ENCODE measurements around the gene NHLRC4. TPM values are rescaled to one million over a fixed set of nuclear protein-coding genes. Genes with fewer than 3 reads are reported as not detected.

Gene NHLRC4
- total and polyA plus RNA-seq, 2 donors (not counting 1 experiment from before 2014, with no cell fraction given), result 2.2 to 4.2 TPM

DNA sequence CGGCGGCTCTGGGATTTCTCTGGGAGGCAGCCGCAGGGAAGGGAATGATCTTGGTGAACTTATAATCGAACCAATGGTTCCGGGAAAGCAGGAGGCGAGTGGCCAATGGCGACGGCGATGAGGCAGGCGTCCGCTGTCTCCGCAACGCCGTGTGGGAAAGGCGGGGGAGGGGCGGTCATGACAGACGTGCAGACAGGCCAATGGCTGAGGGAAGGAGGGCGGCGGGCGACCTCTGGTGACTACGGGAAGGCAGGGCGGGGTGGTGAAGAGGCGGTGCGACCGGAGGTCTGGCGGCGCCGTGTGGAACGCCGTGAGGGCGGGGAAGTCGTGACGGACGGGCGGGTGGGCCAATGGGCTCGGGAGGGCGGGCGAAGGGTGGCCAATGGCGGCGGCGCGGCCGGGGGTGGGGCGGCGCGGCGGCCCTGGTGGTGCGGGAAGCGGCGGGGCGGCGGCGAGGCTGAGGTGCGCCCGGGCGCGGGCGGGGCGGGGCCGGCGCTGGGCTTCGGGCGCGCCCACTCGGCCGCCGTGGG is 22.9 kb downstream of the NHLRC4 start, which contains the start of gene RAB40C:
TSS of gene RAB40C (plus strand) at position 409 of the 530 bp plus-strand sequence. CDS start 226 bp downstream, outside the sequence.
- under 1% methylated on average over 67 of the region's 67 CpGs for WGBS (ENCODE audit: insufficient coverage)
- CTCF ChIA-PET, result interaction anchor here (0.8 kb wide), 1 partner anchor 47 kb away, joined by 3 read pairs; the partner anchor contains the start of gene METTL26
- Mint-ChIP-seq H3K27me3 (no peaks in the 10 kb centered on the region), H3K4me3 (peak within 1 kb of the TSS; percentile 94), H3K9me3 (ENCODE audit: insufficient read depth) (no peaks in the 10 kb centered on the region), H3K27ac (peak within 1 kb of the TSS; percentile 99), H3K4me1 (peaks cover 50% of the 10 kb centered on the region)
- TF ChIP-seq EZH2 (IDR thresholded peaks at IDR 0.05; ENCODE audit: borderline replicate concordance, insufficient read depth, low read depth, low read length, poor library complexity, severe bottlenecking), result no peak
- TF ChIP-seq, protein P1, sequence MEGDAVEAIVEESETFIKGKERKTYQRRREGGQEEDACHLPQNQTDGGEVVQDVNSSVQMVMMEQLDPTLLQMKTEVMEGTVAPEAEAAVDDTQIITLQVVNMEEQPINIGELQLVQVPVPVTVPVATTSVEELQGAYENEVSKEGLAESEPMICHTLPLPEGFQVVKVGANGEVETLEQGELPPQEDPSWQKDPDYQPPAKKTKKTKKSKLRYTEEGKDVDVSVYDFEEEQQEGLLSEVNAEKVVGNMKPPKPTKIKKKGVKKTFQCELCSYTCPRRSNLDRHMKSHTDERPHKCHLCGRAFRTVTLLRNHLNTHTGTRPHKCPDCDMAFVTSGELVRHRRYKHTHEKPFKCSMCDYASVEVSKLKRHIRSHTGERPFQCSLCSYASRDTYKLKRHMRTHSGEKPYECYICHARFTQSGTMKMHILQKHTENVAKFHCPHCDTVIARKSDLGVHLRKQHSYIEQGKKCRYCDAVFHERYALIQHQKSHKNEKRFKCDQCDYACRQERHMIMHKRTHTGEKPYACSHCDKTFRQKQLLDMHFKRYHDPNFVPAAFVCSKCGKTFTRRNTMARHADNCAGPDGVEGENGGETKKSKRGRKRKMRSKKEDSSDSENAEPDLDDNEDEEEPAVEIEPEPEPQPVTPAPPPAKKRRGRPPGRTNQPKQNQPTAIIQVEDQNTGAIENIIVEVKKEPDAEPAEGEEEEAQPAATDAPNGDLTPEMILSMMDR (IDR thresholded peaks at IDR 0.05), result no peak
- DNase-seq, result peak; percentile 100
- H2AFZ ChIP-seq (ENCODE audit: insufficient read depth, low read depth, low read length, poor library complexity, severe bottlenecking), result peak within 1 kb of the TSS; percentile 96
- H3K9ac ChIP-seq (ENCODE audit: low read length), result peak within 1 kb of the TSS; percentile 82
- H3K4me2 ChIP-seq (replicated peaks; ENCODE audit: low read depth, low read length, poor library complexity, severe bottlenecking), result peak within 1 kb of the TSS; percentile 94
- H3K9me3 ChIP-seq (ENCODE audit: control extremely low read depth in 1 of 3, control insufficient read depth in 2 of 3, insufficient read depth in 1 of 3, low read length in 2 of 3), result no peaks in the 10 kb centered on the region
- no peaks in the 10 kb centered on the region for H3K36me3 ChIP-seq (replicated peaks in 1 of 2; ENCODE audit: control extremely low read depth in 1 of 2, control insufficient read depth in 1 of 2, extremely low read depth in 1 of 2, insufficient read depth in 2 of 2, low read length in 1 of 2)
- POLR2A ChIA-PET, result interaction anchor here (1.2 kb wide), 1 partner anchor 46 kb away, joined by 3 read pairs; the partner anchor contains the start of gene METTL26
- H3K27me3 ChIP-seq (replicated peaks in 1 of 4; ENCODE audit: control extremely low read depth in 1 of 4, control insufficient read depth in 3 of 4, insufficient read depth in 4 of 4, low read length in 3 of 4), result peaks cover 0 to 2% (median 0%) of the 10 kb centered on the region in 4 experiments
- intact Hi-C loops (cut with micrococcal nuclease), result loop anchor here (1.0 to 5.0 kb wide), 6 partner anchors 10 to 187 kb away; partner anchors contain the start of genes CAPN15, DECR2, METTL26 and WDR90
- peaks cover 57% of the 10 kb centered on the region for H3K79me2 ChIP-seq (ENCODE audit: control insufficient read depth, insufficient read depth, low read length)
- peak within 1 kb of the TSS; percentile 85 to 88 for H3K27ac ChIP-seq (ENCODE audit: low read length in 2 of 2)
- peak within 1 kb of the TSS; percentile 66 to 89 (median 78) for H3K4me3 ChIP-seq (ENCODE audit: control extremely low read depth in 1 of 5, extremely low read depth in 1 of 5, insufficient read depth in 1 of 5, low read depth in 2 of 5, low read length in 4 of 5)
- H4K20me1 ChIP-seq (ENCODE audit: control insufficient read depth, insufficient read depth, low read length, poor library complexity, severe bottlenecking), result peaks cover 47% of the 10 kb centered on the region
- peaks cover 14 to 30% of the 10 kb centered on the region in 2 donors for H3K4me1 ChIP-seq (ENCODE audit: control insufficient read depth in 2 of 2, insufficient read depth in 2 of 2, low read length in 2 of 2)
- peak; percentile 84 for ATAC-seq (ENCODE audit: low read depth)
